ENCODE measurements around the gene FSD1.
"Not testable (repeated sequence)": the region's sequence is repeated elsewhere in the genome, so short reads cannot be mapped to it uniquely, and the experiment has no call there.

Gene FSD1

DNA sequence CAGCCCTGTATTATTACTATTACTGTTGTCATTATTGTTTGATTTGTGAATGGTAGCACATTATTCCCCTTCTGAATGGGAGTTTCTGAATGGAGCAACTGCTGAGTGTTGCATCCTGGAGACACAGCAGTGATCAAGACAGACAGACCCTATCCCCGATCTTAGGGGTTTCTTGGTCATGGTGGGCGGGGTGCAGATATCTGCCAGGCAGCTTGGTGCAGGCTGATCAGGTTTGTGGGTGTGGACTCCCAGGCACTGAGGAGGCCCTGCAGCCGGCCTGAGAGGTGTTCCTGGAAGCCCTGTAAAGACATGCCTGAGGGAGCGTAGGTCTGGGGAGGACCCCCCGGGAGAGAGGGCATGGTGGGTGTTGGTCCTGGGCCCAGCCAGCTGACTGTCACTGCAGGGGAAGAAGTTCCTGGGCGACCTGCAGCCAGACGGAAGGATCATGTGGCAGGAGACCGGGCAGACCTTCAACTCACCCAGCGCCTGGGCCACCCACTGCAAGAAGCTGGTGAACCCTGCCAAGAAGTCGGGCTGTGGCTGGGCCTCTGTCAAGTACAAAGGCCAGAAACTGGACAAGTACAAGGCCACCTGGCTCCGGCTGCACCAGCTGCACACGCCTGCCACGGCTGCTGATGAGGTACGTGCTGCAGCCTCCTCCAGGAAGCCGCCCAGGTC is 41.1 kb downstream of the FSD1 start:
- DNase-seq (ENCODE audit: low spot score): no peak

- no peak for DNase-seq (ENCODE audit: low spot score)
Observed at GRCh38 chr19:4346020-4346383, 41.6 kb downstream of the FSD1 start.

GRCh38 chr19:4347521-4347920 is 43.1 kb downstream of the FSD1 start:
- DNase-seq (ENCODE audit: low spot score): no peak

GRCh38 chr19:4349225-4349624 is 44.8 kb downstream of the FSD1 start:
- not testable (repeated sequence) for DNase-seq (ENCODE audit: low spot score)

GRCh38 chr19:4350111-4350510 is 45.7 kb downstream of the FSD1 start:
- DNase-seq (ENCODE audit: low spot score): no peak

GRCh38 chr19:4350726-4351125 is 46.3 kb downstream of the FSD1 start:
- DNase-seq (ENCODE audit: low spot score): no peak

DNA sequence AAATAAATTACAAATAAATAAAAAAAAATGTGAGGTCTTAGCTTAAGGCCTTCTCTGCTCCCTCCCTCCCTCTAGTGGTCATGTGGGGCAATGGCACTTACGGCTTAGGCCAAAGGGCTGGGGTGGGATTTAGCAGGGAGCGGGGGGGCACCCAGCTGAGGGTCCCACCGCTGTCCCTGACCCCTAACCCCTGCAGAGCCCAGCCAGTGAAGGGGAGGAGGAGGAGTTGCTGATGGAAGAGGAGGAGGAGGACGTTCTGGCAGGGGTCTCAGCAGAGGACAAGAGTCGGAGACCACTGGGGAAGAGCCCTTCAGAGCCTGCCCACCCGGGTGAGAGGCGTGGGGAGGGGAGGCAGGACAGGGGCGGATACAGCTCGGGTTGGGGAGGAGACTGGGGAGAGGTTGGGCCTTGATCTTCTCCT is 48.3 kb downstream of the FSD1 start:
- peak; percentile 69 for DNase-seq (ENCODE audit: low spot score)

- no peak for DNase-seq (ENCODE audit: low spot score)
Observed at GRCh38 chr19:4354282-4354681, 49.9 kb downstream of the FSD1 start.

DNA sequence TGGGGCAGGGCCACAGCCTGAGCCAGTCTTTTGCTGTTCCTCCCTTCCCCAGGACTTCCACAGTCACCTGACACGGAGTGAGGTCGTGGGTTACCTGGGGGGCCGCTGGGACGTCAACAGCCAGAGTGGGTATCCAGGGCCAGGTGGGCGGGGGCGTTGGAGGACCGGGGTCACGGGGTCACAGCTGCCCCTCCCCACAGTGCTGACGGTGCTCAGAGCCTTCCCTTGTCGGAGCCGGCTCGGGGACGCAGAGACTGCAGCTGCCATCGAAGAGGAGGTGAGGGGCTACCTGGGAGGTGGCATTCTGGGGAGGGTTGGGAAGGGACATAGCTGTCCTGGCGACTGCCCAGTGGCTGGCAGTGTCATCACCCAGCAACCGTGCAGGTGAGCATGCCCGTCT is 50.5 kb downstream of the FSD1 start:
- DNase-seq (ENCODE audit: low spot score): no peak

DNA sequence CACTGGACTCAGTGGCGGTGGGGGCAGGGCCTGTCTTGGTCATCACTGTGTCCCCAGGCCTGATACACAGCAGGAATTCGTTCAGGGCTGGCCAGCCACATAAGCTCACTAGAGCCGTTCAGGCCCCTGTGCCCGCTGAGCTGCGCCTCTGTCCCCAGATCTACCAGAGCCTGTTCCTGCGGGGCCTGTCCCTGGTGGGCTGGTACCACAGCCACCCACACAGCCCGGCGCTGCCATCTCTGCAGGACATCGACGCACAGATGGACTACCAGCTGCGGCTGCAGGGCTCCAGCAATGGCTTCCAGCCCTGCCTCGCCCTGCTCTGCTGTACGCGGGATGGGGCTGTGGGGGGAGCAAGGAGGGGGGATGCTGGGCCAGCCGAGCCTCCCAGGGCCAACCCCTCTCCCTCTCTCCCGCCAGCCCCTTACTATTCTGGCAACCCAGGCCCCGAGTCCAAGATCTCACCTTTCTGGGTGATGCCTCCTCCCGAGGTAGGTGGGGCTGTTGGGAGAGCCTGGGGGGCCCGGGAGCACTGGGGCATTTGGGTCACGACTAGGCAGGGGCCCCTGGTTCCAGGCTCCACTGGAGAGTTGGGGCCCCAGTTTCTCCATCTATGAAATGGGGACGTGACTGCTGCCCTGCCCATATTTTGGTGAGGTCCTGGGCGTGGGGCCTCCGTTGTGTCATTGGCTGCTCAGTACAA is 52.8 kb downstream of the FSD1 start:
- DNase-seq (ENCODE audit: low spot score): no peak

- no peak for DNase-seq (ENCODE audit: low spot score)
Observed at GRCh38 chr19:4357921-4358326, 53.5 kb downstream of the FSD1 start.

DNA sequence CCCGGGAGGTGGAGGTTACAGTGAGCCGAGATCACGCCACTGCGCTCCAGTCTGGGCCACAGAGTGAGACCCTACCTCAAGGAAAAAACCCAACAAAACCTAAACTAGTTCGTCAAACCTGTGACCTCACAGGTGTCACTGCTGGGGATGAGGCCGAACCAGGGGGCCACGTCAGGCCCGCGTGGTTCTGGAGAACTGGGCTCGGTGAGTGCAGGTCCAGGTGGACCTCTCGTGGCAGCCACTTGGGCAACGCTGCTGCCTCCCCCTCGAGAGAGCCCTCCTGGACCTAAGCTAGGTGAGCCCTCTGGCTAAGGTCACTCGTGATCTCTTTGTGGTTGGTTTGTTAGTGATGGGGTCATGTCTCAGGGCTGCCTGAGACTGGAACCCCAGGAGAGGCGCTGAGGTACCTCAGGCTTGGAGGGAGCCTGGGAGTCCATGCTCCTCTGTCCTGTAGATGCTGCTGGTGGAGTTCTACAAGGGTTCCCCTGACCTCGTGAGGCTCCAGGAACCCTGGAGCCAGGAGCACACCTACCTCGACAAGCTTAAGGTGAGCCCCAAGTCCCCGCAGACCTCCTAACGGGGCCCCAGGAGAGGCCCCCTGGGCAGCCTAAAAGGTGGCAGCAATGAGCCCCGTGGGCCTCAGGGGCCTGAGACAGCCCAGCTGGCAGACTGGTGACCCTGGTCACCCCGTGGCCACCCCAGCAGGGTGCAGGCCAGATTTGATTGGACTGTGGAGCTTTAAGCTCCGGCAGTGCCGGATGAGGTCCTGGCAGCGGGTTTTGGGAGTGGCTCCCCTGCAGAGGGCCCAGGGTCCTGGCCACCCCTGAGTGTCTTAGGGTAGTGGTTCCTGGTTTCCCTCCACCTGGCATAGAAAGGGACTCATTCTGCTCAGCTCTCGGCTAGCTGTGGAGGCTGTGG is 54.6 kb downstream of the FSD1 start:
- no peak for DNase-seq (ENCODE audit: low spot score)

- no peak for DNase-seq (ENCODE audit: low spot score)
Observed at GRCh38 chr19:4359627-4360000, 55.2 kb downstream of the FSD1 start.

DNA sequence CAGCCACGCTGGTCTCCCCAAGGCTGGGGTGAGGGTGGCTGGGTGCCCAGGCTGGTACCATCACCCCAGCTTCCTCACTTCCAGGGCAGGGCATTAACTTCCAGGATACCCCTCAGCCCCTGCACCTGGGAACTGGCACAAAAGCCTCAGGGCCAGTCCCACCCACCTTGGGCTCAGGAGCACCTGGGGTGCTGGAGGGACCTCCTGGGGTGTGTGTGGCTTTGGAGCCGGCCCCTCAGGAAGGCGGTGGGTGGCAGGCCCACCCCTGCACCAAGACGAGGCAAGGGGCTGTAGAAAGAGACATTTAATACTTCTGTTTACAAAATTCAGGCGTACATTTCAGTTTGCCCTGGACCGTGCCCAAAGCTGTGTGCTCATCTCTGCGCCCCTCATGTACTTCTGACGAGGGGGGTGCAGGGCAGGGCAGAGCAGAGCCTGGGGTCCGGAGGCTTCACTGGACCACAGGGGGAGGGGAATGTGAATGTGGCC is 55.7 kb downstream of the FSD1 start:
- DNase-seq (ENCODE audit: low spot score): no peak

- no peak for DNase-seq (ENCODE audit: low spot score)
Observed at GRCh38 chr19:4360641-4361151, 56.3 kb downstream of the FSD1 start.

GRCh38 chr19:4361152-4362046 is 57.0 kb downstream of the FSD1 start:
- no peak for DNase-seq (ENCODE audit: low spot score)

GRCh38 chr19:4362101-4362828 is 57.9 kb downstream of the FSD1 start:
- DNase-seq (ENCODE audit: low spot score): no peak

DNA sequence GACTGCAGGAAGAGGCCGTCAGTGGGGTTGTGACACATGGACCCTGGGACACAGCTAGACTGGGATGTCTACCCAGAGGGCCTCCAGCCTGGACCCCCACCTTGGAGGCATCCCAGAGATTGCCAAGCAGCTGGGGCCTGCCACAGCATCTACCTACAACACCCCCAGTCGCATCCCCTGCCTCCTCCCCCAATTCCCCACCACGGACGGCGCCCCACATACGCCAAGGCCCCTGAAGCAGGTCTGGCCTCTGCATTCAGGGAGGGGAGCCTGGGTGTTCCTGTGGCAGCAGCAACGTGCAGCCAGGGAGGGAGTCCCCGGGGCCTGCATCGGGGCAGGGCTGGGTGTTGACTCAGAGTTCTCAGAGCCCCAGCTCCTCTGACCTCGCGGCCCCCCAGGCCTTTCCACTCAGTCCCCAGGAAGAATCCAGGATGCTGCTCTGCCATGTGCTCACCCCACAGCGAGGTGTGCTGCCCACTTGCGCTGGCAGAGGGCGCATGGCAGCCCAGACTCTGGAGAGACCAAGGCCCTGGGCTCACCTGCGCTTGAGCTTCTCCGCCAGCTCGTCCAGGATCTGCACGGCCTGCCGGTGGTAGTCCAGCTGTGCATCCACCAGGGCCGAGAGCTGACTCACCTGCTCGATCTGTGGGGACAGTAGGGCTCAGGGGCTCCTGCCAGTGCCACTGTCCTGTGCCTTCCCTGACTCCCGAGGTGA is 58.6 kb downstream of the FSD1 start:
- DNase-seq (ENCODE audit: low spot score): no peak

DNA sequence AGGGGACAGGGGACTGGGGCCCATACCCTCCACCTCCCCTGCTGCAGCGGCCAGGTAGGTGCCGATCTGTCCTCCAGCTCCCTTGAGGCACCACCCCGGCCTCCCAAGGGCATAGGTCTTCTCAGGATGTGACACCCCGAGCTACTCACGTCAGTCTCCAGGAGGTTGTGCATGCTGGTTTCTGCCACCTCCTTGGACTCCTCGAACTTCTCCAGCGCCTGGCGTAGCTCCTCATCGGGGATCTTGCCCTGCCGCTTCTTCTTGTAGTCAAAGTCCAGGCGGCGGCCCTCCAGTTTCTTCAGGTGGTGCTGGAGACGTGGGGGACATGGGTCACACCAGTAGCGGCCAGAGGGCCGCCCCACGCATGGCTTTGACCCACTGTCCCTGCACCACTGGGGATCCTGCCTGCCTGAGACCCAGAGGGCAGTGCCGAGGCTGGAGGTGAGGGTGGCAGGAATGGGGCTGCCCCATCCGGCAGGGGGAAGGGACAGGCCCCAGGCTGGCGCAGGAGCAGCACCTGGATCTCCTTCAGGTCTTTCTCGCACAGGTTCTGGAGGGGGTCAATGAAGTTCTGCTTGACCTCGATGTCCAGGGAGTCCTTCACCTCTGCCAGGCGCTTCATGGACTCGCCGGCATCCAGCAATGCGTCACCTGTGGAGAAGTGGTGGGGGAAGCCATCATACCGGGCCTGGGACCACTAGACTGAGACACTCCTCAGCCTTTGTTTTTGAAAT is 59.3 kb downstream of the FSD1 start:
- DNase-seq (ENCODE audit: low spot score): no peak
